ENCODE results near the gene NRIP1.

Gene NRIP1

DNA sequence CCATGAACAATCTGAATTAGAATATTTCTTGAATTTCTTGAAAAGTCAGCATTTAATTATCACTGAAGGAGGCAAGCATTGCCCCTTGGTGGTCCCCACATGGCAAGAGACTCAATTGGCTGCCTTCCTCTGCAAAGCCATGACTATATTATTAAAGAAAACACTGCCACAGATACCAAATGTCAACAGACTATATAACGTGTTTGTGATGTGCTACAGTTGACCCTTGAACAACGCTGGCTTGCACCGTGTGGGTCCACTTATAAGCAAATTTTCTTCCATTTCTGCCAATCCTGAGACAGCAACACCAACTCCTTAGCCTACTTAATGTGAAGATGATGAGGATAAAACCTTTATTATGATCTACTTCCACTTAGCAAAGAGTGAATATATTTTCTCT is 66.5 kb downstream of the NRIP1 start:
- Histone ChIP-seq H3K27ac (ENCODE audit: low read length) (no peak overlapping the region), H3F3A (ENCODE audit: insufficient read depth, low read length) (no peaks in the 10 kb centered on the region), H3K36me3 (replicated peaks; ENCODE audit: insufficient read depth, low read length) (no peaks in the 10 kb centered on the region), H3K9me2 (replicated peaks; ENCODE audit: insufficient read depth, low read length) (no peaks in the 10 kb centered on the region), H3K27me3 (replicated peaks; ENCODE audit: insufficient read depth, low read length) (no peaks in the 10 kb centered on the region), H3K4me2 (ENCODE audit: low read depth, low read length) (no peak overlapping the region), H3K9ac (ENCODE audit: low read length) (no peak overlapping the region), H3K4me3 (ENCODE audit: low read length) (no peak overlapping the region), H3K79me2 (ENCODE audit: low read length) (no peaks in the 10 kb centered on the region), H3K9me3 (replicated peaks; ENCODE audit: insufficient read depth, low read length) (no peaks in the 10 kb centered on the region), H2AFZ (ENCODE audit: low read length) (no peak overlapping the region), H4K20me1 (ENCODE audit: insufficient read depth, low read length) (no peaks in the 10 kb centered on the region), H3K4me1 (ENCODE audit: low read length) (no peaks in the 10 kb centered on the region)
- DNase-seq = no peak
- TF ChIP-seq, protein P1, sequence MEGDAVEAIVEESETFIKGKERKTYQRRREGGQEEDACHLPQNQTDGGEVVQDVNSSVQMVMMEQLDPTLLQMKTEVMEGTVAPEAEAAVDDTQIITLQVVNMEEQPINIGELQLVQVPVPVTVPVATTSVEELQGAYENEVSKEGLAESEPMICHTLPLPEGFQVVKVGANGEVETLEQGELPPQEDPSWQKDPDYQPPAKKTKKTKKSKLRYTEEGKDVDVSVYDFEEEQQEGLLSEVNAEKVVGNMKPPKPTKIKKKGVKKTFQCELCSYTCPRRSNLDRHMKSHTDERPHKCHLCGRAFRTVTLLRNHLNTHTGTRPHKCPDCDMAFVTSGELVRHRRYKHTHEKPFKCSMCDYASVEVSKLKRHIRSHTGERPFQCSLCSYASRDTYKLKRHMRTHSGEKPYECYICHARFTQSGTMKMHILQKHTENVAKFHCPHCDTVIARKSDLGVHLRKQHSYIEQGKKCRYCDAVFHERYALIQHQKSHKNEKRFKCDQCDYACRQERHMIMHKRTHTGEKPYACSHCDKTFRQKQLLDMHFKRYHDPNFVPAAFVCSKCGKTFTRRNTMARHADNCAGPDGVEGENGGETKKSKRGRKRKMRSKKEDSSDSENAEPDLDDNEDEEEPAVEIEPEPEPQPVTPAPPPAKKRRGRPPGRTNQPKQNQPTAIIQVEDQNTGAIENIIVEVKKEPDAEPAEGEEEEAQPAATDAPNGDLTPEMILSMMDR (IDR thresholded peaks at IDR 0.05; ENCODE audit: low read length) = no peak
- no peak for TF ChIP-seq EZH2 (optimal IDR thresholded peaks at IDR 0.05; ENCODE audit: low read depth, low read length)
- TF ChIP-seq EZH2phosphoT487 (IDR thresholded peaks at IDR 0.05; ENCODE audit: low read length) = no peak

DNA sequence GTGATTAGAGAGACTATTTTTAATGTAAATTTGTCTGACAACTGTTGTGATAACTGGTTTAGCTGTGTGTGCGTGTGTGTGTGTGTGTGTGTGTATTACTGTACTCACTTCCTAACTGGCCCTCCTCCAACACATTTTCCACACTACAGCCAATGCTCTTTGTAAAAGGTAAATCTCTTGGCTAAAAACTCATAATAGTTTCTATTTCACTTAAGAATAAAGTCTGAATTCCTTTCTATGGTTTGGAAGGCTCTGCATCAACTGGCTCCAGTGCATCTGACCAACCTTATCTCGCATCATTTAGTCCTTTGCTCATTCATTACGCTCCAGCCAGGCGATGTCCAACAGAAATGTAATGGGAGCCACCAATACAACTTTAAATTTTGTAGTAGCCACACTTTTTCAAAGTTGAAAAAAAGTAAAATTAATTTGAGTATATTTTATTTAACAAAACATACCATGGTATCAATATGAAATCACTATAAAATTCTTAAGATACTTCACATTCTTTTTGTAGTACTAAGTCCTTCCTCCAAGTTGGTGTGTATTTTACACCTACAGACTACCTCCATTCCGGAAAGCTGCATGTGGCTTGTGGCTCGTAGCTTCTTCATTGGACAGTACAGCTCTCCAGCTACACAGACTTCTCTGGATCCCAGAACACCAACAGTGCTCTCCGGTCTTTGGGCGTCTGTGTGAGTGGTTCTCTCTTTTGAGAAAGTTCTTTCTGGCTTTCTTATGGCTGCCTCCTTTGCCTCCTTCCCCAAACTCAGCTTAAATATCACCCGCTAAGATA is 68.9 kb downstream of the NRIP1 start:
- Histone ChIP-seq H4K20me1 (ENCODE audit: insufficient read depth, low read length) (no peaks in the 10 kb centered on the region), H3K27ac (ENCODE audit: low read length) (no peak overlapping the region), H3F3A (ENCODE audit: insufficient read depth, low read length) (no peaks in the 10 kb centered on the region), H3K79me2 (ENCODE audit: low read length) (no peaks in the 10 kb centered on the region), H3K9me3 (replicated peaks; ENCODE audit: insufficient read depth, low read length) (no peaks in the 10 kb centered on the region), H3K4me1 (ENCODE audit: low read length) (no peaks in the 10 kb centered on the region), H3K9ac (ENCODE audit: low read length) (no peak overlapping the region), H3K27me3 (replicated peaks; ENCODE audit: insufficient read depth, low read length) (no peaks in the 10 kb centered on the region), H3K4me3 (ENCODE audit: low read length) (no peak overlapping the region), H3K4me2 (ENCODE audit: low read depth, low read length) (no peak overlapping the region), H2AFZ (ENCODE audit: low read length) (no peak overlapping the region), H3K36me3 (replicated peaks; ENCODE audit: insufficient read depth, low read length) (no peaks in the 10 kb centered on the region), H3K9me2 (replicated peaks; ENCODE audit: insufficient read depth, low read length) (no peaks in the 10 kb centered on the region)
- no peak for TF ChIP-seq EZH2 (optimal IDR thresholded peaks at IDR 0.05; ENCODE audit: low read depth, low read length)
- TF ChIP-seq EZH2phosphoT487 (IDR thresholded peaks at IDR 0.05; ENCODE audit: low read length) = no peak
- TF ChIP-seq, protein P1 (IDR thresholded peaks at IDR 0.05; ENCODE audit: low read length) = no peak
- no peak for DNase-seq

DNA sequence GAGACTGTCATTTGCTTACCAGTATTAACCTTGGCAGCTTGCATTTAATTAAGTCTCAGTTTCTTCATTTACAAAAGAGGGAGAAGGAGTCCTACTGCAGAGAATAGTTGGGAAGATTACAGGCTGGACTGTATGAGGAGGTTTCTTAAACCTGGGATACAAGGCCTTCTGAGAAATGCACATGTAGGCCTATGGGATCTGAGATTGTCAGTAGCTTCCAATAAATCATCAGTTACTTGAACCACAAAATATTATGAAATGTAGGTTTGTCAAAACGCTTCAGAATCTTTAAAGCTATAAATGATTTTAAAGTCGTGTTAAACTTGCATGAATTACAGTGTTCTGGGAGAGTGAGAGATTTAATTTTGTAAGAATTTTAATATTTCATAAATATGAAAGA is 69.6 kb downstream of the NRIP1 start:
- Histone ChIP-seq H3K79me2 (ENCODE audit: low read length) (no peaks in the 10 kb centered on the region), H3F3A (ENCODE audit: insufficient read depth, low read length) (no peaks in the 10 kb centered on the region), H3K9ac (ENCODE audit: low read length) (no peak overlapping the region), H3K9me3 (replicated peaks; ENCODE audit: insufficient read depth, low read length) (no peaks in the 10 kb centered on the region), H3K4me3 (ENCODE audit: low read length) (no peak overlapping the region), H3K27me3 (replicated peaks; ENCODE audit: insufficient read depth, low read length) (no peaks in the 10 kb centered on the region), H3K4me1 (ENCODE audit: low read length) (no peaks in the 10 kb centered on the region), H3K9me2 (replicated peaks; ENCODE audit: insufficient read depth, low read length) (no peaks in the 10 kb centered on the region), H3K27ac (ENCODE audit: low read length) (no peak overlapping the region), H3K36me3 (replicated peaks; ENCODE audit: insufficient read depth, low read length) (no peaks in the 10 kb centered on the region), H4K20me1 (ENCODE audit: insufficient read depth, low read length) (no peaks in the 10 kb centered on the region), H3K4me2 (ENCODE audit: low read depth, low read length) (no peak overlapping the region), H2AFZ (ENCODE audit: low read length) (no peak overlapping the region)
- no peak for TF ChIP-seq EZH2phosphoT487 (IDR thresholded peaks at IDR 0.05; ENCODE audit: low read length)
- TF ChIP-seq EZH2 (optimal IDR thresholded peaks at IDR 0.05; ENCODE audit: low read depth, low read length) = no peak
- TF ChIP-seq, protein P1 (IDR thresholded peaks at IDR 0.05; ENCODE audit: low read length) = no peak
- DNase-seq = no peak
